Measurements from ENCODE around the gene FARP2.

- no peak for TF ChIP-seq EP300 (IDR thresholded peaks at IDR 0.05)
- TF ChIP-seq POLR2A (IDR thresholded peaks at IDR 0.05): no peak
- no peak for TF ChIP-seq CTCF (IDR thresholded peaks at IDR 0.05)
These were observed 5.6 kb upstream of the FARP2 start for GRCh38 chr2:241350530-241350877.
